Measurements from ENCODE around the gene ZNF467. TPM values are rescaled to one million over a fixed set of nuclear protein-coding genes. Genes with fewer than 3 reads are reported as not detected.

ZNF467 gene
- total and polyA plus RNA-seq, 2 of the 8 experiments (the other 6 are each of a cell fraction or from before 2014, with no cell fraction given) = 0.50 to 0.51 TPM

DNA sequence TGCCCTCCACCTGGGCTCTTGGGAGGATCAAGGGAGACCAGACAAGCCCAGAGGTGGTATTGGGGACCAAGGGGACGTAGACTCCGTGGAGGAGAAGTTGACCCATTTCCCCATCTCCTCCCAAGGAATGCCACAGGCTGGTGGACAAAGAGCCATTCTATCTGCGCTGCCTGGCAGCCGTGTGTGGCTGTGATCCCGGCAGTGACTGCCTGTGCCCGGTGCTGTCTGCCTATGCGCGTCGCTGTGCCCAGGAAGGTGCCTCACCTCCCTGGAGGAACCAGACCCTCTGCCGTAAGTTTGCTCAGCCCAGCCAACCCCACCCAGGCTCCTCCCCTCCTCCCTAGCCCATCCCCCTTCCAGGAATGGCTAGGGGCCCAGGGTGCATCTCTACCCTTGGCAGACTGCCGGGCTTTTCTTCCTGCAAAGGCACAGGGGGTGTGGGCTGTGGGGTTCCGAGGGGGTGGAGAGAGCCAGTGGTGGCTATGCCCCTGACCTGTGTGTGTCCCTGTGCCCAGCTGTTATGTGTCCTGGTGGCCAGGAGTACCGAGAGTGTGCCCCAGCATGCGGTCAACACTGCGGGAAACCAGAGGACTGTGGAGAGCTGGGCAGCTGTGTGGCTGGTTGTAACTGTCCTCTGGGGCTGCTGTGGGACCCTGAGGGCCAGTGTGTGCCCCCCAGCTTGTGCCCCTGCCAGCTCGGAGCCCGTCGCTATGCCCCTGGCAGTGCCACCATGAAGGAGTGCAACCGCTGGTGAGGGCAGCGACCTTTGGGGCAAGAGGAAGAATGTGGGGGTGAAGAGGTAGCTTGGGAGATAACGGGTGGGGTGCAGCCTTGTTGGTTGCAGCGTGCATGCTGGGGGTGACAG, 10.2 kb upstream of the ZNF467 start (continued):
- TF ChIP-seq SAP30 (IDR thresholded peaks at IDR 0.05; ENCODE audit: insufficient read depth, insufficient replicate concordance, low read length) (no peak), TAF7 (optimal IDR thresholded peaks at IDR 0.05; ENCODE audit: borderline replicate concordance, low read depth, low read length) (no peak), CBX8 (IDR thresholded peaks at IDR 0.05; ENCODE audit: borderline replicate concordance, low read depth, low read length) (no peak), CBX5 (IDR thresholded peaks at IDR 0.05; ENCODE audit: low read depth, low read length) (no peak), ZNF274 (IDR thresholded peaks at IDR 0.05; ENCODE audit: borderline replicate concordance, extremely low read depth, low read length) (no peak)
- TF ChIP-seq, protein P1, sequence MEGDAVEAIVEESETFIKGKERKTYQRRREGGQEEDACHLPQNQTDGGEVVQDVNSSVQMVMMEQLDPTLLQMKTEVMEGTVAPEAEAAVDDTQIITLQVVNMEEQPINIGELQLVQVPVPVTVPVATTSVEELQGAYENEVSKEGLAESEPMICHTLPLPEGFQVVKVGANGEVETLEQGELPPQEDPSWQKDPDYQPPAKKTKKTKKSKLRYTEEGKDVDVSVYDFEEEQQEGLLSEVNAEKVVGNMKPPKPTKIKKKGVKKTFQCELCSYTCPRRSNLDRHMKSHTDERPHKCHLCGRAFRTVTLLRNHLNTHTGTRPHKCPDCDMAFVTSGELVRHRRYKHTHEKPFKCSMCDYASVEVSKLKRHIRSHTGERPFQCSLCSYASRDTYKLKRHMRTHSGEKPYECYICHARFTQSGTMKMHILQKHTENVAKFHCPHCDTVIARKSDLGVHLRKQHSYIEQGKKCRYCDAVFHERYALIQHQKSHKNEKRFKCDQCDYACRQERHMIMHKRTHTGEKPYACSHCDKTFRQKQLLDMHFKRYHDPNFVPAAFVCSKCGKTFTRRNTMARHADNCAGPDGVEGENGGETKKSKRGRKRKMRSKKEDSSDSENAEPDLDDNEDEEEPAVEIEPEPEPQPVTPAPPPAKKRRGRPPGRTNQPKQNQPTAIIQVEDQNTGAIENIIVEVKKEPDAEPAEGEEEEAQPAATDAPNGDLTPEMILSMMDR (IDR thresholded peaks at IDR 0.05; ENCODE audit: control extremely low read depth in 1 of 3, insufficient read depth in 1 of 3, low read depth in 1 of 3, low read length in 3 of 3) = no peak

All from H1 (cell line).